HG03103 (cell line): ENCODE measurements around the gene ZNRF4.
"Not testable (repeated sequence)": the region's sequence is repeated elsewhere in the genome, so short reads cannot be mapped to it uniquely, and the experiment has no call there.

Experiments used
- ATAC-seq: cut with Tn5 transposase; IDR thresholded peaks from one replicate; pipeline ENCODE4 v1.9.1; 2021; ENCODE audit warnings: low read depth; ENCODE audit not compliant: unreplicated experiment

Gene ZNRF4

GRCh38 chr19:5455367-5456129 is at the start of gene ZNRF4:
Gene ZNRF4, plus strand, starts transcription at chr19:5455417. Its CDS starts 75 bp downstream, at chr19:5455492.
- ATAC-seq: no peak

GRCh38 chr19:5406198-5406597 is 49.0 kb upstream of the ZNRF4 start:
- ATAC-seq: not testable (repeated sequence)

- ATAC-seq: no peak
These were observed 48.4 kb upstream of the ZNRF4 start for GRCh38 chr19:5406816-5407215.

- ATAC-seq: no peak
These were observed 47.9 kb upstream of the ZNRF4 start for GRCh38 chr19:5407356-5407755.

- no peak for ATAC-seq
These were observed 37.5 kb upstream of the ZNRF4 start for GRCh38 chr19:5417495-5418436.

- ATAC-seq: no peak
These were observed 36.5 kb upstream of the ZNRF4 start for GRCh38 chr19:5418677-5419076.

- ATAC-seq: no peak
These were observed 34.3 kb upstream of the ZNRF4 start for GRCh38 chr19:5420953-5421352.

- ATAC-seq: no peak
These were observed 31.6 kb upstream of the ZNRF4 start for GRCh38 chr19:5423567-5424125.

- ATAC-seq: no peak
These were observed 30.8 kb upstream of the ZNRF4 start for GRCh38 chr19:5424192-5424973.

- ATAC-seq: no peak
These were observed 30.0 kb upstream of the ZNRF4 start for GRCh38 chr19:5425260-5425659.

- no peak for ATAC-seq
These were observed 25.0 kb upstream of the ZNRF4 start for GRCh38 chr19:5430237-5430636.

- ATAC-seq: no peak
These were observed 22.5 kb upstream of the ZNRF4 start for GRCh38 chr19:5432687-5433086.

- ATAC-seq: no peak
These were observed 20.8 kb upstream of the ZNRF4 start for GRCh38 chr19:5434351-5434917.

GRCh38 chr19:5434970-5435641 is 20.1 kb upstream of the ZNRF4 start:
- ATAC-seq: no peak

- no peak for ATAC-seq
These were observed 19.6 kb upstream of the ZNRF4 start for GRCh38 chr19:5435642-5436017.

GRCh38 chr19:5436106-5436947 is 18.9 kb upstream of the ZNRF4 start:
- no peak for ATAC-seq

- ATAC-seq: no peak
These were observed 18.3 kb upstream of the ZNRF4 start for GRCh38 chr19:5436948-5437306.

GRCh38 chr19:5438756-5439155 is 16.5 kb upstream of the ZNRF4 start:
- not testable (repeated sequence) for ATAC-seq

- no peak for ATAC-seq
These were observed 15.8 kb upstream of the ZNRF4 start for GRCh38 chr19:5439452-5439851.
